Measurements from ENCODE around the gene ZNF831.

- no peak for TF ChIP-seq CTCF (IDR thresholded peaks at IDR 0.05)
- no peak for TF ChIP-seq POLR2A (IDR thresholded peaks at IDR 0.05)
Observed at GRCh38 chr20:59120491-59120890, 43.1 kb upstream of the ZNF831 start.

Measured in heart left ventricle (tissue), 13 donors.